ENCODE results near the gene SCAP. TPM values are rescaled to one million over a fixed set of nuclear protein-coding genes. Genes with fewer than 3 reads are reported as not detected.

SCAP gene
- total RNA-seq, 4 donors from 2014 or later, result 68.7 to 108 (median 79.5) TPM

DNA sequence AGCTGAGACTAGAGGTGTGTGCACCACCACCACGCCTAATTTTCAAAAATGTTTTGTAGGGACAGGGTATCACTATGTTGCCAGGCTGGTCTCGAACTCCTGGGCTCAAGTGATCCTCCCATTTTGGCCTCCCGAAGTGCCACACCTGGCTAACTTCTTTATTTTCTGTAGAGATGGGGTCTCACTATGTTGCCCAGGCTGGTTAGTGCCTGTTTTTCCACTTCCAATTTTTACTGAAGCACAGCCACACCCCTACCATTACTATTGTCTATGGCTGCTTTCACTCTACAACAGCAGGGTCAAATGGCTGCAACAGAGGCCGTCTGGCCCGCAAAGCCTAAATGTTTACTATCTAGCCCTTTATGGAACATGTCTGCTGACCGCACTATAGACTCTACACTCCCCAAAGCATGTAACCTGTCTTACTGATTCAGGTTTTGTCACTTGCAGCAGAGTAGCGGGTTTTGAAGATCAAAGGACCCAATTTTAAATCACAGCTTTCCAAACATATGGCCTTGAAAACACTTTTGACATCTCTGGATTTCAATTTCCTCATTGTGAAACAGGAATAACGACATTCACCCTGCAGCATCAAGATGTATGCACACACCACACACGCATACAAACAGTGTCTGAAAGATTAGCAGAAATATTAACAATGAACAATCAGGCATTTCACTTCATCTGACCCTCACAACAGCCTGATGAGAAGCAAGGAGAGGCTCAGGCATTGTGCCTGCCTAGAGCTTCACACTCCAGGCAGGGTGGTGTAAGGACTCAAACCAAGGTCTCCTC, 46.1 kb downstream of the SCAP start:
- no peak overlapping the region for H3K4me3 ChIP-seq
- no peak for DNase-seq
- H3K27me3 ChIP-seq, result no peaks in the 10 kb centered on the region
- H3K36me3 ChIP-seq, result peaks cover 28 to 100% (median 49%) of the 10 kb centered on the region in 3 donors
- TF ChIP-seq POLR2A (IDR thresholded peaks at IDR 0.05), result no peak
- TF ChIP-seq, protein P1, sequence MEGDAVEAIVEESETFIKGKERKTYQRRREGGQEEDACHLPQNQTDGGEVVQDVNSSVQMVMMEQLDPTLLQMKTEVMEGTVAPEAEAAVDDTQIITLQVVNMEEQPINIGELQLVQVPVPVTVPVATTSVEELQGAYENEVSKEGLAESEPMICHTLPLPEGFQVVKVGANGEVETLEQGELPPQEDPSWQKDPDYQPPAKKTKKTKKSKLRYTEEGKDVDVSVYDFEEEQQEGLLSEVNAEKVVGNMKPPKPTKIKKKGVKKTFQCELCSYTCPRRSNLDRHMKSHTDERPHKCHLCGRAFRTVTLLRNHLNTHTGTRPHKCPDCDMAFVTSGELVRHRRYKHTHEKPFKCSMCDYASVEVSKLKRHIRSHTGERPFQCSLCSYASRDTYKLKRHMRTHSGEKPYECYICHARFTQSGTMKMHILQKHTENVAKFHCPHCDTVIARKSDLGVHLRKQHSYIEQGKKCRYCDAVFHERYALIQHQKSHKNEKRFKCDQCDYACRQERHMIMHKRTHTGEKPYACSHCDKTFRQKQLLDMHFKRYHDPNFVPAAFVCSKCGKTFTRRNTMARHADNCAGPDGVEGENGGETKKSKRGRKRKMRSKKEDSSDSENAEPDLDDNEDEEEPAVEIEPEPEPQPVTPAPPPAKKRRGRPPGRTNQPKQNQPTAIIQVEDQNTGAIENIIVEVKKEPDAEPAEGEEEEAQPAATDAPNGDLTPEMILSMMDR (IDR thresholded peaks at IDR 0.05), result no peak
- H3K4me1 ChIP-seq, result peaks cover 0 to 30% (median 0%) of the 10 kb centered on the region in 3 donors
- WGBS, 2 donors, result 93% methylated on average over 7 to 9 of the region's 9 CpGs
- H3K27ac ChIP-seq, result no peak overlapping the region
- intact Hi-C loops (cut with DNase I), result no loop called here
- H3K9me3 ChIP-seq, result no peaks in the 10 kb centered on the region

- no peak overlapping the region for H3K27ac ChIP-seq
- H3K27me3 ChIP-seq, result no peaks in the 10 kb centered on the region
- H3K4me1 ChIP-seq, result peaks cover 0 to 21% (median 0%) of the 10 kb centered on the region in 3 donors
- TF ChIP-seq POLR2A (IDR thresholded peaks at IDR 0.05), result no peak
- TF ChIP-seq, protein P1 (IDR thresholded peaks at IDR 0.05), result no peak
- H3K9me3 ChIP-seq, result no peaks in the 10 kb centered on the region
- H3K4me3 ChIP-seq, result no peak overlapping the region
- 85 to 88% methylated on average over 6 of the region's 6 CpGs for WGBS, 2 donors
- H3K36me3 ChIP-seq, result peaks cover 19 to 100% (median 48%) of the 10 kb centered on the region in 3 donors
- intact Hi-C loops (cut with DNase I), result no loop called here
- no peak for DNase-seq
Observed at GRCh38 chr3:47428662-47429061, 47.1 kb downstream of the SCAP start.

DNA sequence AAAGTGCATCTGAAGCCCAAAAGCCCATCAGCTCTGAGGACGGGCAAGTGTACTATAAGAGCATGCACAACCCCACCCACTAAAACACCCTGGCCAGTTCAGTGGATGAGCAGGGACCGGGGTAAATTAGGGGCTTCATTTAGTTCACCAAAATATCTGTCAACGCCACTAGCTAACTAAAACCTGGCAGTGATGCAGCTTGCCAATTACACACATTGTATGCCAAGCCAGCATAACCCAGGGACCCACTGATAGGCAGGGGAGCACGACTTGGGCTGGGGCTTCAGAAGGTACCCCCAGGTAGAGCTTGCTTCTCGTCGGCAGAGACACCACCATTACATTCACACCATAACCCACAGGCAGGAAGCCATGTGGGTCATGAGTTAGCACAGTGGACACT, 47.9 kb downstream of the SCAP start:
- Histone ChIP-seq H3K9me3 (no peaks in the 10 kb centered on the region), H3K36me3 (peaks cover 19 to 100% (median 42%) of the 10 kb centered on the region in 3 donors), H3K4me1 (peaks cover 0 to 13% (median 0%) of the 10 kb centered on the region in 3 donors), H3K4me3 (no peak overlapping the region), H3K27ac (no peak overlapping the region), H3K27me3 (no peaks in the 10 kb centered on the region)
- WGBS, 2 donors, result 85 to 94% methylated on average over 3 to 6 of the region's 6 CpGs
- intact Hi-C loops (cut with DNase I), result no loop called here
- TF ChIP-seq POLR2A (IDR thresholded peaks at IDR 0.05), result no peak
- TF ChIP-seq, protein P1 (IDR thresholded peaks at IDR 0.05), result no peak
- DNase-seq, result no peak

DNA sequence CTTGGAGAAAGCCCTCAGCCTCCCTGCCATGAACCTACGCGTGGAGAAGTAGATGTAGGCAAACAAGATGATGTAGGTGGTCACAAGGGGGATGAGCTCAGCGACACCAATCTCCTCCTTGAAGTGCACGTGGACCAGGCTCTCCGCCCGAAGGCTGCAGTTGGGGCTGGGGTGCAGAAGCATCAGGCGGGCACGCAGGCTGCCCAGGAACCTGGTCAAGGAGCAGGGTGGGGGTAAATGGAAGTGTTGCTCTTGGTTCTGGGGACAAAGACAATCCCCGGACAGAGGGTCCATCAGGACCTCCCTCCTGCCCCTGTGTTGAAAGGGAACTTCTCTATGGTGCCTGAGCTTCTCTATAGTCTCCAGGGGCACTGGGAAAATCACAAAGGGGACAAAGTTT, 49.8 kb downstream of the SCAP start:
- WGBS, 2 donors, result 87 to 95% methylated on average over 7 of the region's 9 CpGs
- Histone ChIP-seq H3K4me3 (no peak overlapping the region), H3K9me3 (no peaks in the 10 kb centered on the region), H3K27ac (no peak overlapping the region), H3K36me3 (peaks cover 19 to 95% (median 36%) of the 10 kb centered on the region in 3 donors), H3K27me3 (no peaks in the 10 kb centered on the region), H3K4me1 (peaks cover 12 to 28% (median 12%) of the 10 kb centered on the region in 3 donors)
- intact Hi-C loops (cut with DNase I), result no loop called here
- DNase-seq, result no peak
- TF ChIP-seq POLR2A (IDR thresholded peaks at IDR 0.05), result no peak

- Histone ChIP-seq H3K4me3 (no peak overlapping the region), H3K27me3 (no peaks in the 10 kb centered on the region), H3K27ac (no peak overlapping the region), H3K9me3 (no peaks in the 10 kb centered on the region), H3K4me1 (peaks cover 12 to 32% (median 12%) of the 10 kb centered on the region in 3 donors), H3K36me3 (peaks cover 19 to 95% (median 39%) of the 10 kb centered on the region in 3 donors)
- 64 to 81% methylated on average over 3 to 5 of the region's 11 CpGs for WGBS, 2 donors
- intact Hi-C loops (cut with DNase I), result no loop called here
- no peak for TF ChIP-seq POLR2A (IDR thresholded peaks at IDR 0.05)
- no peak for DNase-seq
Observed at GRCh38 chr3:47425383-47425778, 50.4 kb downstream of the SCAP start.
